Cardiac septum (tissue), 1 donor: ENCODE measurements around the gene MORC2. TPM values are rescaled to one million over a fixed set of nuclear protein-coding genes. Genes with fewer than 3 reads are reported as not detected.

Experiments used
- DNase-seq: peaks from one replicate; pipeline ENCODE4 v3.0.0-alpha.2; 2020; ENCODE audit warnings: low spot score
- intact Hi-C: fragments of 100-400 bp; cut with DNase I; formaldehyde crosslinking; loops from one replicate; pipeline ENCODE4 v1.14.0; 2022
- total RNA-seq: library from RNA; stranded (reverse); fragmentation: NEBNext Ultra II Directional; extraction: Animal tissue kit (Norgen Biotek cat#: 25700); gene quantifications from one replicate; pipeline ENCODE4 v1.2.1, GENCODE V29; 2021
- donor health status: DM: no; HTN: no; CAD: no.

MORC2 gene
- total RNA-seq, 1 donor from 2014 or later: 20.6 TPM

DNA sequence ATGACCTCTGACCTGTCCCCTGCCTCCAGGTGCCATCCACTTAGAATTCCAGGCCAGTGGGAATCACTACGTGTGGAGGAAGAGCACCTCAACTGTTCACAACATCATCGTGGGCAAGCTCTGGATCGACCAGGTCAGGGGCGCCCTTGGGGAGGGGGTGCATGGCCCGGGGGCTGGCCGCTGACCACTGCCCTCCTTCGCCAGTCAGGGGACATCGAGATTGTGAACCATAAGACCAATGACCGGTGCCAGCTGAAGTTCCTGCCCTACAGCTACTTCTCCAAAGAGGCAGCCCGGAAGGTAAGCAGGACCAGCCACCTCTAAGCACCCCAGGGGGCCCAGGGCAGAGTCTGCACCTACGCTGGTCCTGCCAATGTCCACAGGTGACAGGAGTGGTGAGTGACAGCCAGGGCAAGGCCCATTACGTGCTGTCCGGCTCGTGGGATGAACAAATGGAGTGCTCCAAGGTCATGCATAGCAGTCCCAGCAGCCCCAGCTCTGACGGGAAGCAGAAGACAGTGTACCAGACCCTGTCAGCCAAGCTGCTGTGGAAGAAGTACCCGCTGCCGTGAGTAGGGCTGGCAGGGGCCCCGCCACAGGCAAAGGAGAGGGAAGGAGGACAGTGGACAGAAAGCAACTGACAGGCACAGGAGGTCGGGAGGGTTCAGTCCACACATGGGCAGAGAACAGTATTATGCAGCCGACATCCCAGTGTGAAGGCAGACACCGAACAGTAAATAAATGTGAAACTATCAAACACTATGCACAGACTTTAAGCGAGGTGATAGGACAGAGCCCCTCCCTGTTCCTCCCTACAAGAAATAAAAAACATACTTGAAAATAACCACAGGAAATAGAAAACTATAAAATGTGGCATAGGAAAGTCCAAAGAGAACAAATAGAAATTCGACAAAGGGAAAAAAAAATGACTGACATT, 74.9 kb downstream of the MORC2 start:
- intact Hi-C loops: no loop called here
- DNase-seq: peak; percentile 53

DNA sequence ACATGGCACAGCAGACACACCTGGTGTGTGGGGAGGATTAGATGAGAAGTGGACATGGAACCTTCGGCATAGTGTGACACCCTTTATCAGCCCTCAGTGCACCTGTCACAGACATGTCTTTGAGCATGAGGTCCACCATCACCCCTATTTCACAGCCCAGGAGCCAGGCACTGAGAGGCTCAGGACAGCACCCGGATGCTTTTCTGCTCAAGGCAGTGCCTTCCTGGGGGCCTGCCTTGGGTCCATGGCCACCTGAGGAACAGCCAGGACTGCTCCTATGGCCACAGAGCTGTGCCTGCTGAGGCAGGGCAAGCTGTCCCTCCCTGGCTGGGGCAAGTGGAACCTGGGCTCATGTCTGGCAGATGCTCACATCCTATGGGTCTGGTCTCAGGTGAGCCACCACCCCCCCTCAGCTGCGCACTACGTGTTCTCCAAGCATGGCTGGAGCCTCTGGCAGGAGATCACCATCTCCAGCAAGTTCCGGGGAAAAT, 75.8 kb downstream of the MORC2 start:
- peak; percentile 75 for DNase-seq
- intact Hi-C loops: no loop called here

DNA sequence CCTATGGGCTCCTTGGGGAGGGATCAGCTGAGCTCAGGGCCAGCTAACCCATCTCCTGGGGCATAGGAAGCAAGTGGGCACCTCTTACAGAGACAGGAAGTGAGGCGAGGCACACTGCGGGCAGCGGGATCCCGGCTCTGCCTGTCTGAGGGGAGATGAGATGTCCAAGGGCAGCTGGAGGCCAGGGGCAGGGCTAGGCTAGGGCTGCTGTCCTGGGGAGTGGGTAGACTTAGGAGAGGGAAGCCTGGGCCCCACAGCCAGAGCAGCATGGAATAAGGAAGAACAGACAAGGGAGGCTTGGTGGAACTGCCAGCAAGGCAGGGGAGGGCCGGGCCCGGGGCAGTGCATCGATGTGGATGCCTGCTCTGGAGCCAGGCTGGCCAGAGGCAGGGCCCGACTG, 76.3 kb downstream of the MORC2 start:
- DNase-seq: peak; percentile 15
- intact Hi-C loops: no loop called here

DNA sequence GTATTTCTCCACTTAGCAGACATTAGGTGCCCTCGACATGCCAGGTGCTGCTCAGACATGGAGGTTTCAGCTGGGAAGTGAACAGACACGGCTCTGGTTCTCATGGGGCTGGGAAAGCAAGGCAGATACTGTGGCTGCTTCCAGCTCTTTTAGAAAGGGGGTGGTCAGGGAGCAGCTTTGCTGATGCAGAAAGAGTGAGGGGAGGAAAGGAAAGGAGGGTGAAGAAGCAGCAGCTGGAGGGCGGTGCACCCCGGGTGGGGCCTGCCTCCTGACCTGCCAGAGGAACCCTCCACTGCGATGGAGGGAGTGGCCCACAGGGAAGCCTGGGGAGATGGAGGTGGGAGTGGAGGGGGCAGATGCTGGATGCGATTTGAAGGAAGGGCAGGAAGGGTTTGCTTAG, 76.8 kb downstream of the MORC2 start:
- intact Hi-C loops: no loop called here

DNA sequence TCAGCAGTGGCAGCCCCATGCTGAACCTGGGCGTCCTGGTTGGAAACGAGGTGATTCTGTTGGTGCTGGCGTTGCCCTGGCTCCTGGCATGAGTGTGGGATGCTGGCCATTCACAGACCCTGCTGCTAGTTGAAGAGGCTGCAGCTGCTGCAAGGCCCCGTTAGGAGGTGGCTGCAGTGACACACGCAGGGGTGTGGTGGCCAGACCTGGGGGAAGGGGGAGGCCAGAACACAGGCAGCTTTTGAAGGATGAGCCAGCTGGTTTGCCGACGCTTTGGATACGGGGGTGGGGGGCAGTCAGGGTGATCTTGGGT, 77.2 kb downstream of the MORC2 start:
- intact Hi-C loops: no loop called here
- DNase-seq: peak; percentile 56

More for the DNA sequence above, 76.8 kb downstream of the MORC2 start:
- peak; percentile 22 for DNase-seq

DNA sequence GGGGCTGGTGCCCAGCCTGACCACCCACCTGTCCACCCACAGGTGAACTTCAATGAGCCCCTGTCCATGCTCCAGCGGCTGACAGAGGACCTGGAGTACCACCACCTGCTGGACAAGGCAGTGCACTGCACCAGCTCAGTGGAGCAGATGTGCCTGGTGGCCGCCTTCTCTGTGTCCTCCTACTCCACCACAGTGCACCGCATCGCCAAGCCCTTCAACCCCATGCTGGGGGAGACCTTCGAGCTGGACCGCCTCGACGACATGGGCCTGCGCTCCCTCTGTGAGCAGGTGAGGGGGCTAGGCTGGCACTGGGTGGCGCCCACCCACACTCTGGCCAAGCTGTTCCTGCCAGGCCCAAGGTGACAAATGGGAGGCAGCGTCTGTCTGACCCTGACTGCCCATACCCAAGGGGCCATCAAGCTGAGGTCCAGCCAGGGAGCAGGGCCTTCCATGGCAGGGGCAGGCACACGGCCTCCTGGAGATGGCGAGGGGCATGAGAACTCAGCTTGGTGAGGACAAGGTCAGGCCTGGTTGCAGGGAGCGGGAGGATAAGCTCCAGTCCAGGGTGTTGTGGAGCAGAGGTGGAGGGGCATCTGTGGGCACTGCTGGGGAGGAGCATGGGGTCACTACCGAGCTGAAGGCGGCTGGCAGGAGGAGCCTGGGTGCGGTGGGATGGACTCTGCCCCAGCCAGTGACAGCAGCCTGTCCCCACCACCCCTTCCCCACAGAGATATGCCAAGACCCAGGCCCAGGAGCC, 77.7 kb downstream of the MORC2 start:
- peak; percentile 71 for DNase-seq
- intact Hi-C loops: no loop called here

DNA sequence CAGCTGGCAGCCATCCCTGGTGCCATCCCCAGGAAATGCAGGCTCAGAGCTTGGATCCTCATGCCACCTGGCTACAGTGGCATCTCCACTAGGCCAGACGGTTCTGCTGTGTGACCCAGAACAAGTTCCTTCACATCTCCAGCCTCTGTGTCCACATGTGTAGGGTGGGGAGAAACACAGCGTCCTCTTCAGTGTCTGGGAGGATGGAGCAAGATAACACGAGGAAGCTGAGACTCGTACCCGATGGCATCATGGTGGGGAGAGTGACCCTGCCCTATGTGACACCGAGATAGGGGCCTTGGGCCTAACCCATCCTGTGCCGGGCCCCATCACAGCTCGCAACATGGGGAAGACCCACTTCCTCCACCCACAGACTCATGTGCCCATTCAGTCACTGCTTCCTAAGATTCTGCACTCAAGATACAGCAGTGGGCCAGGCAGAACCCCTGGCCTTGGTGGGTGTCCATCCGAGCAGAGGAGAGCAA, 78.5 kb downstream of the MORC2 start:
- peak; percentile 62 for DNase-seq
- intact Hi-C loops: no loop called here

DNA sequence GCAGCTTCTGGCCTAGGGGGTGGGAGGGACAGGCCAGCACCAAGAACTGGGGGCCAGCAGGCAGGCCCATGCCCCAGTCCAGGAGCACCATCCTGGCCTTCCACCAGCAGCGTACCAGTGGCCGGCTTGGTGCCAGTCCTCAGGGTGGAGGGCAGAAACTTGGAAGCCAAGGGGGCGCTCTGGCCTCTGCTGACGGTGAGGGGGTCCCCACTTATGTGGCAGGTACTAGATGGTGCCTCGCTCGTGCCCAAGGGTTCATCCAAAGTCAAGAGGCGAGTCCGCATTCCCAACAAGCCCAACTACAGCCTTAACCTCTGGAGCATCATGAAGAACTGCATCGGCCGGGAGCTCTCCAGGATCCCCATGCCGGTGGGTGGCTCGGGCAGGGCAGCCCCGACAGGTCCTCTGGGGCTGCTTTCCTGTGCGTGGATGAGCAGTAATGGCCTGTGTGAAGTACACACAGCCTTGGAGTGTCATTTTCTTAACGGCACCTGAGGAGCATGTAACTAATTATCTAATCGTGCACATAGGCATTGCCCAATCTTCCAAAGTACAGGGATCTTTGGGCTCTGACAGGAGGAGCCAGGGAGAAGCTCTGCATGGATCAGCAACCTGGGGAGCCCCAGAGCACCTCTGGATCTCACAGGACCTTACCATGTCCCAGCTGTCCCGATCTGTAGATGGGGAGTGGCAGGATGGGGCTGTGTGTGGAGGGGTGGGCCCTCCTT, 79.1 kb downstream of the MORC2 start:
- intact Hi-C loops: no loop called here

DNA sequence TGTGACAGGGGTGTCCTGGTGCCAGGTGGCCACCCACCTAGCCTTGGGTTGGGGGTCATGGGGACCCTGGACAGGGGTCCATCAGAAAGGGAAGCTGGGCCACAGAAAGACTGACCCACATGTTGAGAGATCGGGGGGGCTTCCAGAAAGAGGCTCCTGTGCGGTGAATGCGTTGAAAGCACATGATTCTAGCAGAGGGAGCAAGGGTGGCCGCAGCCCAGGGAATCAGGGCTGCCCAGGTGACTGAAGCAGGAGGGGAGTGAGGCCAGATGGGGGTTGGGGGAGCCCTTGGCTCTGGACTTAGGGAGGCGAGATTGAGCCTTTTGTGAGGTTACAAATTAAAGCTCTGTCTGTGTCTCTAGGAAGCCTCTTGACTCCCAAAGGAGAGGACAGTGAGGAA, 80.7 kb downstream of the MORC2 start:
- intact Hi-C loops: no loop called here
- DNase-seq: no peak

More for the DNA sequence above, 79.1 kb downstream of the MORC2 start:
- DNase-seq: peak; percentile 73

DNA sequence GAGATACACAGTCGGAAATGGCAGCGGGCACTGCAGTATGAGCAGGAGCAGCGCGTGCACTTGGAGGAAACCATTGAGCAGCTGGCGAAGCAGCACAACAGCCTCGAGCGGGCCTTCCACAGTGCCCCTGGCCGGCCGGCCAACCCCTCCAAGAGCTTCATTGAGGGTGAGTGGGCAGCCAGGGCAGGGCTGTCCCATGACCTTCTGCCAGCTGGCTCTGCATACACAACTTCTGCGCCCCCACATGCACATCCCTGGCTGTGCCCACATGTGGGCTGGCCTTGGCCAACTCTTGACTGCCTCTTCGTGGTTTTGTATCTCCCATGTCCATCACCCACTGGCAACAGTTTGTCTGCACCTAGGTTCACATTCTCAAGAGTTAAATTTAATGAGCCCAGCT, 81.1 kb downstream of the MORC2 start:
- DNase-seq: no peak

DNA sequence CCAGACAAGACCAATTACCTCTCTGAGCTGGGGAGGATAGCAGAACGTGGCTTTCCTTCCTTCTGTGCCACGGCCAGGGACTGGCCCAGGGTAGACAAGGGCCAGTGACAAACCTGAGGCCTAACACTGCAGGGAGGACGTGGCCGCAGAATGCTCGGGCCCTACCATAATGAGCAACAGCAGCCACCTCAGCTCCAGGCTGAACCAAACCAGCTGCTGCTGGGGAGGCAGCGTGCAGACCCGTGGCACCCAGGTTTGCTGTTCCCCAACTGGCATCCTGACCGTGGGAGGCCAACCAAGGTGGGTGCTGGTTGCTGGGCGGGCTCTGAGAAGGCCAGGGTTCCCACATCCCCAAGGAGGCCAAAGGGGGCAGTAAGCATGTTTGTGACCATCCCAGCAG, 83.0 kb downstream of the MORC2 start:
- DNase-seq: peak; percentile 47
- intact Hi-C loops: no loop called here

More for the DNA sequence above, 81.1 kb downstream of the MORC2 start:
- intact Hi-C loops: no loop called here

DNA sequence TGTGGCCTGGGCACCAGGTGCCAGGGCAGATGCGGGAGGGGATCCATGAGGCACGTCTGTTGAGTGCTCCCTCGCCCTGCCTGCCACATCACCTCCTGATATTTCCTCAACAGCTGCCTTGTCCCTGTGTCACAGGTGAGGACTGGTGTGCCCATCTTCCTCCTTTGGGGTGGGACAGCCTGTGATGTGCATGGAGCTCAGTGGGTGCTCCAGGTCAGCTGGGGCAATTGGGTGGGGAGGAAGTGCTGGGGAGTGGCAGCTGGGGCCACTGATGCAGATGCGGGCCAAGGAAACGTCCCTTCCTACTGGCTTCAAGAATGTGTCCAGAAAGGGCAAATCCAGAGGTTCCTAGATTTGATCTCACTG, 83.6 kb downstream of the MORC2 start:
- no peak for DNase-seq
- intact Hi-C loops: no loop called here

DNA sequence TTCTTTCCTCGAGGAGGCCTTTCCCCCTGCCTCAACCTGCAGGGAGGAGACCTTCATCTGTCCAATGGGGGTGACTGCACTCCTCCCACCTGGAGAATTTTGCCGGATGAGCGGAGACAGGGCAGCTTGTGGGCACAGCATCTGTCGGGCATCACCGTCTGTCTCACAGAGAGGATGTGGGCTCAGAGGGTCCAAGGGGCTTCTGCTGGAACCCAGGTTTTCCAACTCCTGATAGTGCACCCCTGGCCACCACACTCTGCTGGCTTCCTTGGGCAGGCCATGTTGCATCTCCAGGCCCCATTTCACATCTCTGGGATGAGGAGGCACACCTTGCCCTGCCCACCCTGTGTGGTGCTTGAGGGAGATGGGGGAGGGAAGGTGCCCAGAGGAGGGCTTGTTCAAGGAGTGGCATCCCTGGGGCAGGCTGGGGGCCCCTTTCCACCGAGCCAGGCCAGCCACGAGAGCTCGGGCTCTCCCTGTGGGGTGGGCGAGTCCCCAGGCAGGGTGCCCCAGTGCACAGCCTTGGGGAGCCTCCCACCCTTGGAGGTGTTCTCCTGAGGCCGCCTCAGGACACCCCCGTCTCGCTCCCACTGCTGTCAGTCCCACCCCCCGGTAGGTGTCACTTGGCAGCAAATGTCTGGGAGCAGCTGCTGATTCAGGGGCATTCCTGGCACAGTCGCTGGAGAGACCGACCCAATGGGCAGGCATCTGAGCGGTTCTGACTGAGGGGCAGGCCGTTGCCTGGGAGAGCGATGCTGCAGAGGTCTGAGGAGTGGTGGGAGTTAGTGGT, 84.2 kb downstream of the MORC2 start:
- intact Hi-C loops: no loop called here

DNA sequence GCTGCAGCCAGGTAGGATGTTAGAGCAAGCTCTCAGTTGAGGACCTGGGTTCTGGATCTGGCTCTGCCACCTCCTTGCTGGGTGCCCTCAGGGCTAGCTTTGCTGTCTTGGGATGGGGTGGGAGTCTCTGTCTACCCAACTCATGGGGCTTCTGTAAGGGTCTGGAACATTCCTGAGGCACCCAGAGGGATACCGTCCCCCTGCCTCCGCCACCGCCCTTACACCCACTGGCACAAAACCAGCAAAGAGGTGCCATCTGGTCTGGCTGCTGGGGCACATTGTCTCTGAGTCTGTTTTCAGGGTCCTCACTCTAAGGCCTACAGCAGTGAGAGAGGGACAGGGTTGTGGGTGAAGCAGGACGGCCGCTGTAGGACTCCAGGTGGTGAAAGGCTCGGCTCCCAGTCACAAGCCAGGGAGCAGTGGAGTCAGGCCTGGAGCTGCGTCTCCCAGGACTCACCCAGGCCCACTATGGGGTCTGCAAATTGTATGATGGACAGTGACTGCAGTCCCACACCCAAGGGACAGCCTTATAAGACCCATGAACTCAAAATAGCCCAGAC, 84.9 kb downstream of the MORC2 start:
- DNase-seq: no peak
- intact Hi-C loops: no loop called here

More for the DNA sequence above, 84.2 kb downstream of the MORC2 start:
- DNase-seq: no peak

DNA sequence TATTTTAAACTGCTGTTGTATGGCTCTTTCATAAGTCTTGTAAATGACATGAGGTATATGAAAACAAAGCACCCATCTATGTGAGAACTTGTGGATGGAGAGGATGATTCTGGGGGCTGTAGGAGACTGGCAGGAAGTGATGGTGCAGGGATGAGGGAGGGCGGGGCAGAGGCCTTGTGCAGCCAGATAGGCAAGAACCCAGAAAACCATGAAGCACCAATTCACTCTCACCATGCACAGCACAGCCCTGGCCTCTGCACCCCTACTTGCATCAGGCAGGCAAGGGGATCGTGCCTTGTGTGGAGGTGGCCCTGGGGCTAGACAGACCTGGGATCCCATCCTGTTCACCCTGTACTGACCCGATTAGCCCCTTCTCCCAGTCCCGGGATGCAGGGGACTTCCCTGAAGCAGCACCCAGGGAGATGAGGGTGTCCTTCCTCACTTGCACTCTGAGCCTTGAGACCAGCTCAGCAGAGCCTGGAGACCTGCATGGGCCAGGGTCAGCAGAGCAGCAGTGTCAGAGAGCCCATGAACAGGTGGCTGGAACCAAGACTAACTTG, 85.5 kb downstream of the MORC2 start:
- DNase-seq: no peak
- intact Hi-C loops: no loop called here

DNA sequence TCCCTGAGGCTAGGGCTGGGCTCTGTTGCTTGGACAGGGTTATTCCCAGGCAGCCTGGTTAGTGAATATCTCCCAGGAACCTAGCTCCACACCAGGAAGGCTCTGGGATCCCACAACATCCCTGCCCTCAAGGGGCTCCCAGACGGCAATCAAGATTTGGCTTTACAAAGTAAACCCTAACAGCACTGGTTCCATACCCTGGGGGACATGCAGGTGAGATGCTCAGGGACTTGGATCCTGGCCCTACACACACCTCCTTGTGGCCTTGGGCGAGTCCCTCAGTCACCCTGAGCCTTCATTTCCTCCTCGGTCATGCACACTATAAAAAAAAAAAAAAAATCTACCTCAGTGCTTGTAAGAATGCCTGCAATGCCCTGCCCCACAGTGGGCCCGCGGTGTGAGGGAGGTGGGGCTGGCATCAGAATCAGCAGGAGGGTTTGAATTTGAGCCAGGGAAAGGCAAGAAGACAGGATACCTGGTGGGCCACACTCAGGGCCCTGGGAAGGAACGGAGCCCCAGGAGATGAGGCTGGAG, 86.3 kb downstream of the MORC2 start:
- no peak for DNase-seq
- intact Hi-C loops: no loop called here

DNA sequence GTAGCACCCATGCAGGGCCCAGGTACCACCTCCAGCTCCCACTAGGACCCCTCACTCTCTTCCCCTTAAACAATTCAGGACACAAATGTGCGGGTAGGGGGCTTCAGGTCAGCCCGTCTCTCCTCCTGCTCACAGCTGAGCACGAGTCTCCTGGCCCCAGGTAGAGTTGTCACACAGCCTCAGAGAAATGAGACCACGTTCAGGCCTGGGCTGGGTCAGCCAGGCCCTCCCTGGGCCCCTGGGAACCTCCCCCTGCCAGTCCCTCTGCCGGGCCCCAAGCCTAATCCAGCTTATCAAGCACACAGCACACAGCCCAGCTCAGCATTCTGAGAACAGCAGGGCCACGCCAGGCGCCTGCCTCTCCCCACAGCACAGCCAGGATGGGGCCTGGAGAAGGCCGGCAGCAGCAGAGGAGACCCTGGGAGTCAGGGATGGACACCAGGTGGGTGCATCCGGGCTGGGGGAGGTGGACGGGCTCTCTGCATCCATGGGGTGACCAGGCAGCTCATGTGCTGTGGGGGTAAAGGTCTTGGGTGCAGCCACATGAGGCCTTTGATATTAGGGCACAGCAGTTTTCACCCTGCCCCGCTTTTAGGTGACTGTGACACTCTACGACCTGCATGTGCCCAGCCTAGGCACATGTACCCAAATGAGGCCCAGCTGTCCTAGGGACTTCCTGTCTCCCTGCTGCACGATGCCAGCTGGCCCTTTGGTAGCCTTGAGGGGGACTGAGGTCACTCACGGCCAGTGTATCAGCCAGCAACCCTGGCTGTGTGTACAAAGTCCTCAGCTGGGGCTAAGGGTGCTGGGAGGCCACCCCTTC, 87.0 kb downstream of the MORC2 start:
- DNase-seq: no peak
- intact Hi-C loops: no loop called here
